H1 (cell line): Measurements from ENCODE around the gene TBKBP1. TPM values are rescaled to one million over a fixed set of nuclear protein-coding genes. Genes with fewer than 3 reads are reported as not detected.

Experiments
- CTCF ChIA-PET: fragments of 300-600 bp; sonication (Branson Sonifier 250); formaldehyde crosslinking; loops from one replicate; lab custom pipeline; 2021; ENCODE audit not compliant: partially characterized antibody; lab: Charles Lee
- POLR2A ChIA-PET: fragments of 300-600 bp; sonication (Branson Sonifier 250); formaldehyde crosslinking; loops from one replicate; lab custom pipeline; 2021; ENCODE audit warnings: inconsistent platforms; ENCODE audit not compliant: partially characterized antibody; lab: Charles Lee
- DNase-seq, 2 experiments: peaks; one replicate each; pipeline versions ENCODE4 v3.0.0 to v3.0.0-alpha.2; 2010 to 2022; ENCODE audit warnings: low spot score in 2 of 2, low read depth in 1 of 2, mixed read lengths in 1 of 2
- FAIRE-seq: peaks from 2 replicates; lab custom pipeline; 2011; peaks lifted over from hg19 to GRCh38; lab: Jason Lieb, UNC
- H2AFZ ChIP-seq: 2 replicates; pipeline ENCODE4 v1.8.1; 2012; ENCODE audit warnings: low read length, inconsistent platforms
- H2AK5ac ChIP-seq: 2 replicates; pipeline ENCODE4 v1.6.1; 2013; ENCODE audit warnings: low read depth, low read length
- H2BK120ac ChIP-seq: replicated peaks from 2 replicates; pipeline ENCODE3; 2013; ENCODE audit warnings: low read depth, low read length, inconsistent platforms
- H2BK12ac ChIP-seq: 2 replicates; pipeline ENCODE4 v1.6.1; 2013; ENCODE audit warnings: low read depth, low read length
- H2BK15ac ChIP-seq: 2 replicates; pipeline ENCODE4 v1.6.1; 2013; ENCODE audit warnings: low read length
- H2BK20ac ChIP-seq: 2 replicates; pipeline ENCODE4 v1.6.1; 2013; ENCODE audit warnings: low read length
- H2BK5ac ChIP-seq: 2 replicates; pipeline ENCODE4 v1.6.1; 2013; ENCODE audit warnings: low read depth, low read length
- H3K14ac ChIP-seq: 2 replicates; pipeline ENCODE4 v1.6.1; 2013; ENCODE audit warnings: inconsistent platforms; ENCODE audit not compliant: insufficient read length
- H3K18ac ChIP-seq: 2 replicates; pipeline ENCODE4 v1.6.1; 2013; ENCODE audit warnings: low read length; ENCODE audit errors: extremely low read depth
- H3K23ac ChIP-seq: 2 replicates; pipeline ENCODE4 v1.6.1; 2013; ENCODE audit warnings: inconsistent platforms; ENCODE audit not compliant: insufficient read length
- H3K23me2 ChIP-seq: 2 replicates; pipeline ENCODE4 v1.6.1; 2013; ENCODE audit warnings: low read depth, low read length
- H3K27ac ChIP-seq: 2 replicates; pipeline ENCODE4 v1.6.1; 2011; ENCODE audit warnings: low read depth, low read length, inconsistent platforms
- H3K27me3 ChIP-seq, 4 experiments: replicated peaks in 1 of 4; 1 replicate in 1 of 4; 2 replicates in 3 of 4; pipeline versions ENCODE4 v1.6.1 to v1.8.1; 2011 to 2013; ENCODE audit warnings: low read length in 3 of 4, mild to moderate bottlenecking in 3 of 4, inconsistent platforms in 2 of 4, mixed read lengths in 2 of 4, moderate library complexity in 1 of 4; ENCODE audit not compliant: control insufficient read depth in 3 of 4, insufficient read depth in 3 of 4; ENCODE audit errors: extremely low read depth in 1 of 4
- H3K36me3 ChIP-seq, 4 experiments: 2 replicates each; pipeline versions ENCODE4 v1.6.1 to v1.8.1; 2011 to 2013; ENCODE audit warnings: mild to moderate bottlenecking in 4 of 4, low read length in 3 of 4, moderate library complexity in 2 of 4, control low read depth in 1 of 4, inconsistent platforms in 1 of 4; ENCODE audit not compliant: insufficient read depth in 4 of 4, control insufficient read depth in 2 of 4
- H3K4ac ChIP-seq: replicated peaks from 2 replicates; pipeline ENCODE3; 2013; ENCODE audit warnings: low read length, low read depth, mixed read lengths, inconsistent platforms; ENCODE audit not compliant: insufficient read length
- H3K4me1 ChIP-seq, 4 experiments: replicated peaks in 1 of 4; 1 replicate in 1 of 4; 2 replicates in 3 of 4; pipeline versions ENCODE4 v1.6.1 to v1.8.1; 2011 to 2013; ENCODE audit warnings: low read length in 3 of 4, inconsistent platforms in 2 of 4, mixed read lengths in 1 of 4; ENCODE audit not compliant: insufficient read depth in 4 of 4, control insufficient read depth in 3 of 4
- H3K4me2 ChIP-seq, 2 experiments: 2 replicates each; pipeline versions ENCODE4 v1.6.1 to v1.8.1; 2011 to 2013; ENCODE audit warnings: low read depth in 2 of 2, low read length in 2 of 2, control low read depth in 1 of 2, inconsistent platforms in 1 of 2, mild to moderate bottlenecking in 1 of 2; ENCODE audit not compliant: insufficient read depth in 1 of 2
- H3K4me3 ChIP-seq, 4 experiments: fragments of 200-600, 300-600 bp in 1 of 4; sonication (generic), shearing (Covaris generic), sonication (Bioruptor Twin) in 1 of 4; 2 replicates each; pipeline versions ENCODE4 v1.5.1 to v1.8.1; 2011 to 2016; ENCODE audit warnings: low read length in 4 of 4, low read depth in 3 of 4, control low read depth in 2 of 4, inconsistent platforms in 2 of 4, mild to moderate bottlenecking in 2 of 4, mixed read lengths in 1 of 4, moderate library complexity in 1 of 4; ENCODE audit not compliant: insufficient read depth in 2 of 4; ENCODE audit errors: extremely low read depth in 1 of 4
- H3K56ac ChIP-seq: replicated peaks from 2 replicates; pipeline ENCODE3; 2013; ENCODE audit warnings: low read depth, mild to moderate bottlenecking, mixed read lengths, low read length, inconsistent platforms; ENCODE audit not compliant: insufficient read length
- H3K79me1 ChIP-seq: 2 replicates; pipeline ENCODE4 v1.6.1; 2013; ENCODE audit warnings: low read depth, low read length, control low read depth
- H3K79me2 ChIP-seq, 2 experiments: 2 replicates each; pipeline versions ENCODE4 v1.6.1 to v1.8.1; 2012 to 2013; ENCODE audit warnings: low read length in 2 of 2, mild to moderate bottlenecking in 2 of 2, inconsistent platforms in 1 of 2; ENCODE audit not compliant: insufficient read depth in 2 of 2, control insufficient read depth in 1 of 2
- H3K9ac ChIP-seq, 4 experiments: replicated peaks in 1 of 4; 1 replicate in 1 of 4; 2 replicates in 3 of 4; pipeline versions ENCODE4 v1.6.1 to v1.8.1; 2011 to 2013; ENCODE audit warnings: low read depth in 3 of 4, low read length in 3 of 4, control low read depth in 2 of 4, mild to moderate bottlenecking in 2 of 4, moderate library complexity in 2 of 4, inconsistent platforms in 1 of 4; ENCODE audit errors: extremely low read depth in 1 of 4
- H3K9me3 ChIP-seq, 2 experiments: 2 replicates each; pipeline versions ENCODE4 v1.6.1 to v1.8.1; 2012 to 2013; ENCODE audit warnings: mild to moderate bottlenecking in 2 of 2, moderate library complexity in 2 of 2, control low read depth in 1 of 2, inconsistent platforms in 1 of 2, low read depth in 1 of 2, low read length in 1 of 2, mixed read lengths in 1 of 2; ENCODE audit not compliant: insufficient read depth in 2 of 2
- H4K20me1 ChIP-seq, 2 experiments: replicated peaks in 1 of 2; 2 replicates each; pipeline versions ENCODE3 to v1.8.1; 2011 to 2013; ENCODE audit warnings: inconsistent platforms in 2 of 2, low read length in 2 of 2, mild to moderate bottlenecking in 1 of 2; ENCODE audit not compliant: insufficient read depth in 2 of 2, control insufficient read depth in 1 of 2
- H4K5ac ChIP-seq: 2 replicates; pipeline ENCODE4 v1.6.1; 2013; ENCODE audit warnings: low read length, low read depth, mixed read lengths, inconsistent platforms; ENCODE audit not compliant: insufficient read length
- H4K8ac ChIP-seq: 2 replicates; pipeline ENCODE4 v1.8.0; 2013; ENCODE audit warnings: mild to moderate bottlenecking, moderate library complexity, low read length, inconsistent platforms; ENCODE audit not compliant: insufficient read depth; ENCODE audit errors: extremely low read depth
- H4K91ac ChIP-seq: replicated peaks from 2 replicates; pipeline ENCODE3; 2013; ENCODE audit warnings: low read length, mixed read lengths, inconsistent platforms; ENCODE audit not compliant: insufficient read length
- BRCA1 ChIP-seq: IDR thresholded peaks from 2 replicates; pipeline ENCODE4 v1.6.1; 2012; ENCODE audit warnings: low read depth, low read length, improper control_type of control experiment
- CBX5 ChIP-seq: fragments of 300-800, 300-1000 bp; sonication (generic); IDR thresholded peaks from 2 replicates; pipeline ENCODE4 v1.7.1; 2016; ENCODE audit warnings: antibody characterized with exemption, low read length, low read depth
- CEBPB ChIP-seq: IDR thresholded peaks from 2 replicates; pipeline ENCODE4 v1.6.1; 2012; ENCODE audit warnings: low read depth, low read length
- RNF2 ChIP-seq: fragments of 200-900, 300-1000 bp; sonication (generic); IDR thresholded peaks from 2 replicates; pipeline ENCODE4 v1.7.1; 2016; ENCODE audit warnings: borderline replicate concordance, low read depth, mild to moderate bottlenecking, antibody characterized with exemption, low read length; ENCODE audit not compliant: poor library complexity, severe bottlenecking; ENCODE audit errors: missing control alignments
- SP4 ChIP-seq: IDR thresholded peaks from 2 replicates; pipeline ENCODE4 v1.6.1; 2012; ENCODE audit warnings: low read length, inconsistent platforms
- SUZ12 ChIP-seq: fragments of 200-600 bp; sonication (generic); IDR thresholded peaks from 2 replicates; pipeline ENCODE4 v1.6.1; 2012; ENCODE audit warnings: mild to moderate bottlenecking, inconsistent platforms, low read length, moderate library complexity, mixed read lengths
- USF2 ChIP-seq: IDR thresholded peaks from 2 replicates; pipeline ENCODE4 v1.6.1; 2011; ENCODE audit warnings: low read length, improper control_type of control experiment
- YY1 ChIP-seq: IDR thresholded peaks from 2 replicates; pipeline ENCODE4 v1.6.1; 2011; ENCODE audit warnings: low read depth, mild to moderate bottlenecking, low read length
- WGBS, 2 experiments: shearing (Covaris generic) in 1 of 2; methylation state at CpG; one replicate each; pipeline versions ENCODE4 v1.1.6 to v1.1.7; 2013 to 2015; ENCODE audit warnings: low lambda C conversion rate in 2 of 2, mixed read lengths in 2 of 2, inconsistent platforms in 1 of 2, low coverage in 1 of 2, missing lambda C conversion rate in 1 of 2; ENCODE audit not compliant: insufficient replicate concordance in 2 of 2, insufficient coverage in 1 of 2, insufficient read length in 1 of 2; ENCODE audit errors: extremely low coverage in 1 of 2, missing lambda C conversion rate in 1 of 2; 5-methylcytosine and 5-hydroxymethylcytosine counted together
- polyA plus RNA-seq, 7 experiments: library from polyadenylated mRNA; depleted of rRNA in 3 of 7; stranded (reverse) in 5 of 7; unstranded in 2 of 7; fragments of >200 nt in 5 of 7; fragments of 200-250 nt in 2 of 7; gene quantifications; 1 replicate in 5 of 7; 2 replicates in 1 of 7; 4 replicates in 1 of 7; pipeline versions ENCODE4 v1.2.1 to v1.2.3, GENCODE V29; 2011 to 2013; ENCODE audit warnings: missing spikeins in 2 of 7, mixed read lengths in 2 of 7
- total RNA-seq: library from RNA; stranded (reverse); fragmentation: NEBNext Ultra II Directional; extraction: Animal tissue kit (Norgen Biotek cat#: 25700); gene quantifications from 2 replicates; pipeline ENCODE4 v1.2.1, GENCODE V29; 2021

The TBKBP1 gene
- total and polyA plus RNA-seq, 2 of the 8 experiments (the other 6 are each of a cell fraction or from before 2014, with no cell fraction given), result 6.3 to 15.1 TPM

DNA sequence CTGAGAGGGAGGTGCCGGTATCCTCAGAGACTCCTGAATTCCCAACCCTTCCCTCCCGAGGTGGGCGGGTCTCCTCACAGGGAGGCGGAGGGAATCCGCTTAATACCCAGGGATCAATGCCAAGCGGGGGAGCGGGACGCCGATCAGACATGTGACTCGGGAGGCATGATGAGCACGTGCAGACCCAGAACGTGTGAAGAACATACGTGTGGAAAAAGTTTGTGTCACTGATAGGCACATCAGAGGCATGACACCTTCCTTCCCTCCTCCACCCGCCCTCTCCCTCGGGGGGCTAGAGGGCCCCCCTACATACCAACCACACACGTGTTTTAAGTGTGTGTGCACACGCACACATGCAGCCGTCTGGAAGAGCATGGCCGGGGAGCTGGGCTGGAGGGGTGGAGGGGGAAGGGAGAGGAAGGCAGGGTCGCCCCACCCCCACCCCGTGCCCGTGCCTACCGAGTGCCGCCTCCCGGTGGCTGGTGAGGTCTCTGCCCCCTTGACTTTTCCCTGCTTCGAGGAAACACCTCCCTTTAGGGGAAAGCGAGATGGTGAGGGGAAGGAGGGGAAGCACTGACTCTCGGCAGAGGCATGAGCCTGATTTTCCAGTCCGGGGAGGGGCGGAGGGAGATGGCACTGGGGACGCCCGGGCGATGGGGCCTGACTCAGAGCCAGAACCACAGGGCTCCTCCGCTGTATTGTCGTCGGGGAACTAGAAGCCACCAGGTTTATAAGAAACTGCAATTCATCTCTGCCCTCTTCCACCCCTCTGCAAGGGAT lies 27.0 kb downstream of the TBKBP1 start:
- ChIA-PET CTCF (interaction anchor here (0.8 to 2.0 kb wide), 7 partner anchors 8 to 23 kb away, joined by 3 to 11 read pairs (median 4); partner anchors contain the start of gene TBX21), POLR2A (interaction anchor here (1.2 to 1.5 kb wide), 2 partner anchors 15 to 51 kb away, joined by 3 to 5 read pairs; no protein-coding TSS in a partner anchor)
- Histone ChIP-seq H3K4me1 (peaks cover 0 to 23% (median 10%) of the 10 kb centered on the region in 4 experiments; a peak in 5 of 7 replicates), H3K9me3 (no peaks in the 10 kb centered on the region), H4K8ac (no peak overlapping the region; the same call in 1 of the 2 replicates), H2BK15ac (peak overlapping the region; percentile 90; the same call in 1 of the 2 replicates), H3K79me2 (no peaks in the 10 kb centered on the region), H2BK20ac (no peak overlapping the region), H3K9ac (no peak overlapping the region), H2BK120ac (no peak overlapping the region), H3K23ac (no peak overlapping the region), H3K56ac (peak overlapping the region; percentile 50), H3K23me2 (no peaks in the 10 kb centered on the region; the same call in 1 of the 2 replicates), H4K20me1 (no peaks in the 10 kb centered on the region), H4K5ac (no peak overlapping the region), H3K27ac (no peak overlapping the region), H2AK5ac (no peak overlapping the region; the same call in 1 of the 2 replicates), H2BK12ac (peak overlapping the region; percentile 92; the same call in 1 of the 2 replicates), H3K27me3 (peaks cover 0 to 25% (median 22%) of the 10 kb centered on the region in 4 experiments; a peak in 6 of 7 replicates), H3K4me3 (peak overlapping the region in 1 of 4 experiments; percentile 46; a peak in 4 of 8 replicates), H3K79me1 (no peaks in the 10 kb centered on the region), H3K4me2 (peak overlapping the region; percentile 52 to 66), H3K4ac (no peak overlapping the region), H3K14ac (no peak overlapping the region), H3K36me3 (no peaks in the 10 kb centered on the region), H2AFZ (peak overlapping the region; percentile 37; the same call in 1 of the 2 replicates), H4K91ac (peak overlapping the region; percentile 62), H3K18ac (peak overlapping the region; percentile 52), H2BK5ac (peak overlapping the region; percentile 77)
- DNase-seq, result peak in 1 of 2 experiments; percentile 69
- peak; percentile 19 for FAIRE-seq
- 36% methylated on average over 25 of the region's 36 CpGs; no CpG with 5 or more reads in 1 of the 2 experiments for WGBS, 2 experiments
- TF ChIP-seq YY1 (no peak), SUZ12 (no peak), RNF2 (peak; percentile 67), BRCA1 (no peak), SP4 (0 out of 2 replicates have a peak, but pooled peaks have one; percentile 27), CEBPB (no peak), USF2 (peak; percentile 64), CBX5 (no peak)
